ENCODE measurements around the gene C1orf198.

The C1orf198 gene

GRCh38 chr1:230867903-230868735 is at the start of gene C1orf198:
TSS of gene C1orf198 (minus strand) at chr1:230868521. CDS start at chr1:230868512, 9 bp downstream.
- DNase-seq (ENCODE audit: low read depth in 1 of 2, low spot score in 1 of 2): peak; percentile 59 to 71

GRCh38 chr1:230917284-230918135 is 49.2 kb upstream of the C1orf198 start:
- peak; percentile 30 to 44 for DNase-seq (ENCODE audit: low read depth in 1 of 2, low spot score in 1 of 2)

- no peak for DNase-seq (ENCODE audit: low read depth in 1 of 2, low spot score in 1 of 2)
These were observed 48.4 kb upstream of the C1orf198 start for GRCh38 chr1:230916587-230917283.

- no peak for DNase-seq (ENCODE audit: low read depth in 1 of 2, low spot score in 1 of 2)
These were observed 46.8 kb upstream of the C1orf198 start for GRCh38 chr1:230915078-230915477.

- no peak for DNase-seq (ENCODE audit: low read depth in 1 of 2, low spot score in 1 of 2)
These were observed 45.2 kb upstream of the C1orf198 start for GRCh38 chr1:230913496-230913895.

GRCh38 chr1:230910755-230911117 is 42.4 kb upstream of the C1orf198 start:
- no peak for DNase-seq (ENCODE audit: low read depth in 1 of 2, low spot score in 1 of 2)

GRCh38 chr1:230909974-230910754 is 41.8 kb upstream of the C1orf198 start:
- no peak for DNase-seq (ENCODE audit: low read depth in 1 of 2, low spot score in 1 of 2)

- DNase-seq (ENCODE audit: low read depth in 1 of 2, low spot score in 1 of 2): no peak
These were observed 39.3 kb upstream of the C1orf198 start for GRCh38 chr1:230907472-230908205.

GRCh38 chr1:230906226-230906625 is 37.9 kb upstream of the C1orf198 start:
- no peak for DNase-seq (ENCODE audit: low read depth in 1 of 2, low spot score in 1 of 2)

- no peak for DNase-seq (ENCODE audit: low read depth in 1 of 2, low spot score in 1 of 2)
These were observed 37.4 kb upstream of the C1orf198 start for GRCh38 chr1:230905733-230906132.

- no peak for DNase-seq (ENCODE audit: low read depth in 1 of 2, low spot score in 1 of 2)
These were observed 34.1 kb upstream of the C1orf198 start for GRCh38 chr1:230902349-230902923.

GRCh38 chr1:230901671-230902070 is 33.4 kb upstream of the C1orf198 start:
- DNase-seq (ENCODE audit: low read depth in 1 of 2, low spot score in 1 of 2): no peak

- no peak for DNase-seq (ENCODE audit: low read depth in 1 of 2, low spot score in 1 of 2)
These were observed 32.7 kb upstream of the C1orf198 start for GRCh38 chr1:230900984-230901383.

GRCh38 chr1:230899841-230900251 is 31.5 kb upstream of the C1orf198 start:
- no peak for DNase-seq (ENCODE audit: low read depth in 1 of 2, low spot score in 1 of 2)

- DNase-seq (ENCODE audit: low read depth in 1 of 2, low spot score in 1 of 2): no peak
These were observed 30.4 kb upstream of the C1orf198 start for GRCh38 chr1:230898748-230899147.

- DNase-seq (ENCODE audit: low read depth in 1 of 2, low spot score in 1 of 2): no peak
These were observed 29.8 kb upstream of the C1orf198 start for GRCh38 chr1:230898144-230898543.

- no peak for DNase-seq (ENCODE audit: low read depth in 1 of 2, low spot score in 1 of 2)
These were observed 28.5 kb upstream of the C1orf198 start for GRCh38 chr1:230896779-230897178.

GRCh38 chr1:230895452-230895851 is 27.1 kb upstream of the C1orf198 start:
- DNase-seq (ENCODE audit: low read depth in 1 of 2, low spot score in 1 of 2): no peak

GRCh38 chr1:230894664-230895063 is 26.3 kb upstream of the C1orf198 start:
- DNase-seq (ENCODE audit: low read depth in 1 of 2, low spot score in 1 of 2): no peak

GRCh38 chr1:230894032-230894431 is 25.7 kb upstream of the C1orf198 start:
- DNase-seq (ENCODE audit: low read depth in 1 of 2, low spot score in 1 of 2): no peak

All from stimulated activated CD4-positive, alpha-beta T cell treated with anti-CD3 and anti-CD28 coated beads, Interleukin-15, amount 100 ng/mL, for 1 hour (primary cell).